HCT116 (cell line): ENCODE data around the gene OR6X1. TPM values are rescaled to one million over a fixed set of nuclear protein-coding genes. Genes with fewer than 3 reads are reported as not detected.

Experiments
- ATAC-seq: fragments of 200-7000 bp; cut with Tn5 transposase; 2 replicates; pipeline ENCODE4 v1.9.1; 2020; ENCODE audit warnings: mild to moderate bottlenecking, moderate library complexity
- BruUV-seq: library from RNA; stranded (reverse); fragments of 400-500 nt; replicated peaks from 2 replicates; lab custom pipeline; 2021; lab: Mats Ljungman, UMichigan
- CTCF ChIA-PET: fragments of 300-600 bp; sonication (Branson Sonifier 250); formaldehyde crosslinking; loops from one replicate; lab custom pipeline; 2021; ENCODE audit warnings: antibody characterized with exemption; lab: Charles Lee
- POLR2A ChIA-PET: fragments of 300-600, 350-600 bp; sonication (Branson Sonifier 250); formaldehyde crosslinking; loops from one replicate; lab custom pipeline; 2021; ENCODE audit warnings: antibody characterized with exemption; lab: Charles Lee
- RAD21 ChIA-PET, 2 experiments: fragments of 300-600 bp; sonication (Branson Sonifier 250); formaldehyde crosslinking; loops; one replicate each; lab custom pipeline; 2023; ENCODE audit warnings: low total read pairs in 2 of 2; ENCODE audit not compliant: uncharacterized antibody in 2 of 2, unreplicated experiment in 2 of 2, low non-redundant PET in 1 of 2; lab: Charles Lee
- DNase-seq: peaks from one replicate; pipeline ENCODE4 v3.0.0-alpha.2; 2010; ENCODE audit warnings: low read depth, low spot score
- H2AFZ ChIP-seq: fragments of 200-600 bp; shearing (Covaris generic), sonication (generic); 2 replicates; pipeline ENCODE4 v1.6.1; 2017; ENCODE audit warnings: low read depth, mixed run types, mixed read lengths, antibody characterized with exemption, low read length; ENCODE audit not compliant: poor library complexity, severe bottlenecking
- H3K27ac ChIP-seq: 2 replicates; pipeline ENCODE4 v1.5.1; 2012; ENCODE audit warnings: low read depth, low read length
- H3K27me3 ChIP-seq: fragments of 200-600 bp; sonication (generic); 2 replicates; pipeline ENCODE4 v1.6.1; 2016; ENCODE audit warnings: mixed run types, low read length, mixed read lengths; ENCODE audit not compliant: insufficient read depth
- H3K36me3 ChIP-seq, 2 experiments: fragments of 200-500 bp in 1 of 2; fragments of 200-600 bp in 1 of 2; sonication (Bioruptor generic) in 1 of 2; sonication (generic) in 1 of 2; 2 replicates each; pipeline versions ENCODE4 v1.5.1 to v1.6.1; 2014 to 2016; ENCODE audit warnings: low read length in 2 of 2, inconsistent platforms in 1 of 2, mixed read lengths in 1 of 2, mixed run types in 1 of 2; ENCODE audit not compliant: insufficient read depth in 2 of 2, control insufficient read depth in 1 of 2
- H3K4me1 ChIP-seq, 2 experiments: fragments of 200-600 bp in 1 of 2; sonication (generic) in 1 of 2; 2 replicates each; pipeline versions ENCODE4 v1.5.1 to v1.6.1; 2012 to 2017; ENCODE audit warnings: low read length in 2 of 2, inconsistent platforms in 1 of 2, mild to moderate bottlenecking in 1 of 2, mixed read lengths in 1 of 2, mixed run types in 1 of 2, moderate library complexity in 1 of 2; ENCODE audit not compliant: insufficient read depth in 2 of 2, control insufficient read depth in 1 of 2
- H3K4me2 ChIP-seq: fragments of 200-600 bp; sonication (generic); 2 replicates; pipeline ENCODE4 v1.6.1; 2017; ENCODE audit warnings: mixed run types, low read length, mixed read lengths
- H3K4me3 ChIP-seq, 2 experiments: fragments of 200-600 bp in 1 of 2; sonication (generic) in 1 of 2; replicated peaks in 1 of 2; 2 replicates each; pipeline ENCODE4 v1.5.1; 2011 to 2016; ENCODE audit warnings: low read length in 2 of 2, control low read depth in 1 of 2, low read depth in 1 of 2, mild to moderate bottlenecking in 1 of 2, mixed read lengths in 1 of 2, mixed run types in 1 of 2
- H3K79me2 ChIP-seq: fragments of 200-600 bp; sonication (generic); 2 replicates; pipeline ENCODE4 v1.6.1; 2017; ENCODE audit warnings: mild to moderate bottlenecking, mixed run types, low read length, moderate library complexity, mixed read lengths; ENCODE audit not compliant: insufficient read depth
- H3K9ac ChIP-seq: fragments of 200-600 bp; sonication (generic); 2 replicates; pipeline ENCODE4 v1.6.1; 2016; ENCODE audit warnings: low read length, mixed read lengths
- H3K9me2 ChIP-seq: fragments of 200-600 bp; sonication (generic), shearing (Covaris generic); 2 replicates; pipeline ENCODE4 v1.6.1; 2017; ENCODE audit warnings: mixed run types, mild to moderate bottlenecking, moderate library complexity; ENCODE audit not compliant: insufficient read depth
- H3K9me3 ChIP-seq, 2 experiments: fragments of 200-500 bp in 1 of 2; fragments of 200-600 bp in 1 of 2; sonication (Bioruptor generic) in 1 of 2; sonication (generic) in 1 of 2; 2 replicates each; pipeline ENCODE4 v1.6.1; 2014 to 2017; ENCODE audit warnings: low read length in 2 of 2, mixed read lengths in 2 of 2, inconsistent platforms in 1 of 2, low read depth in 1 of 2, mild to moderate bottlenecking in 1 of 2, mixed run types in 1 of 2, moderate library complexity in 1 of 2; ENCODE audit not compliant: control insufficient read depth in 1 of 2, insufficient read depth in 1 of 2
- H4K20me1 ChIP-seq: fragments of 200-600 bp; sonication (generic), shearing (Covaris generic); 2 replicates; pipeline ENCODE4 v1.6.1; 2017; ENCODE audit warnings: mixed run types, mild to moderate bottlenecking, moderate library complexity; ENCODE audit not compliant: insufficient read depth
- EGR1 ChIP-seq: IDR thresholded peaks from 2 replicates; pipeline ENCODE4 v1.6.1; 2012; ENCODE audit warnings: low read depth
- EZH2phosphoT487 ChIP-seq: fragments of 200-600 bp; IDR thresholded peaks from 2 replicates; pipeline ENCODE4 v1.6.1; 2018; ENCODE audit warnings: antibody characterized with exemption, borderline replicate concordance
- JUND ChIP-seq: IDR thresholded peaks from 2 replicates; pipeline ENCODE4 v1.6.1; 2012
- POLR2A ChIP-seq: IDR thresholded peaks from 2 replicates; pipeline ENCODE4 v1.7.0; 2011; ENCODE audit warnings: borderline replicate concordance; ENCODE audit not compliant: insufficient read depth, insufficient read length; ENCODE audit errors: extremely low read depth
- RAD21 ChIP-seq: IDR thresholded peaks from 2 replicates; pipeline ENCODE4 v1.6.1; 2012; ENCODE audit warnings: low read depth, mild to moderate bottlenecking
- SP1 ChIP-seq: IDR thresholded peaks from 2 replicates; pipeline ENCODE4 v1.6.1; 2012; ENCODE audit warnings: low read depth
- SRF ChIP-seq: IDR thresholded peaks from 2 replicates; pipeline ENCODE4 v1.6.1; 2012; ENCODE audit warnings: low read depth
- ZFX ChIP-seq: fragments of 450-650 bp; IDR thresholded peaks from 2 replicates; pipeline ENCODE4 v1.6.1; 2017
- ZNF274 ChIP-seq: fragments of 200-500 bp; sonication (Bioruptor generic); IDR thresholded peaks from 2 replicates; pipeline ENCODE4 v1.6.1; 2014; ENCODE audit warnings: mild to moderate bottlenecking, low read depth, low read length, inconsistent platforms
- intact Hi-C: fragments of 100-400 bp; cut with micrococcal nuclease; formaldehyde crosslinking; loops from 2 replicates; pipeline ENCODE4 v1.10.0; 2022
- total RNA-seq: library from RNA; stranded (reverse); gene quantifications from one replicate; pipeline ENCODE4 v1.2.1, GENCODE V29; 2021; ENCODE audit not compliant: unreplicated experiment
- TF ChIP-seq, protein P1 (sequence below): IDR thresholded peaks from 2 replicates; pipeline ENCODE4 v1.6.1; 2011; ENCODE audit warnings: mild to moderate bottlenecking, low read length, moderate library complexity; ENCODE audit not compliant: insufficient replicate concordance; ENCODE audit errors: extremely low read depth
- TF ChIP-seq, protein P2 (sequence below): IDR thresholded peaks from 2 replicates; pipeline ENCODE4 v1.6.1; 2012; ENCODE audit warnings: low read depth
- TF ChIP-seq, protein P3 (sequence below): IDR thresholded peaks from 2 replicates; pipeline ENCODE4 v1.6.1; 2012

OR6X1 gene
- total RNA-seq, 1 experiment from 2014 or later, result not detected

- no TSS peak for BruUV-seq
- ChIA-PET CTCF (no interaction called here), POLR2A (no interaction called here), RAD21 (no interaction called here)
- Histone ChIP-seq H4K20me1 (no peaks in the 10 kb centered on the region), H3K79me2 (peaks cover 5% of the 10 kb centered on the region), H3K27ac (no peak overlapping the region), H3K36me3 (no peaks in the 10 kb centered on the region), H2AFZ (no peak overlapping the region), H3K4me3 (no peak overlapping the region), H3K4me2 (no peak overlapping the region), H3K9ac (no peak overlapping the region), H3K27me3 (peaks cover 37% of the 10 kb centered on the region), H3K4me1 (peaks cover 0 to 6% of the 10 kb centered on the region in 2 experiments; a peak in 1 of 4 replicates), H3K9me3 (no peaks in the 10 kb centered on the region), H3K9me2 (no peaks in the 10 kb centered on the region)
- intact Hi-C loops, result no loop called here
- DNase-seq (no peak), ATAC-seq (no peak)
- TF ChIP-seq JUND (no peak), RAD21 (no peak), SP1 (no peak), EZH2phosphoT487 (no peak), EGR1 (no peak), SRF (no peak), ZFX (no peak), ZNF274 (no peak), POLR2A (no peak)
- TF ChIP-seq, protein P1, sequence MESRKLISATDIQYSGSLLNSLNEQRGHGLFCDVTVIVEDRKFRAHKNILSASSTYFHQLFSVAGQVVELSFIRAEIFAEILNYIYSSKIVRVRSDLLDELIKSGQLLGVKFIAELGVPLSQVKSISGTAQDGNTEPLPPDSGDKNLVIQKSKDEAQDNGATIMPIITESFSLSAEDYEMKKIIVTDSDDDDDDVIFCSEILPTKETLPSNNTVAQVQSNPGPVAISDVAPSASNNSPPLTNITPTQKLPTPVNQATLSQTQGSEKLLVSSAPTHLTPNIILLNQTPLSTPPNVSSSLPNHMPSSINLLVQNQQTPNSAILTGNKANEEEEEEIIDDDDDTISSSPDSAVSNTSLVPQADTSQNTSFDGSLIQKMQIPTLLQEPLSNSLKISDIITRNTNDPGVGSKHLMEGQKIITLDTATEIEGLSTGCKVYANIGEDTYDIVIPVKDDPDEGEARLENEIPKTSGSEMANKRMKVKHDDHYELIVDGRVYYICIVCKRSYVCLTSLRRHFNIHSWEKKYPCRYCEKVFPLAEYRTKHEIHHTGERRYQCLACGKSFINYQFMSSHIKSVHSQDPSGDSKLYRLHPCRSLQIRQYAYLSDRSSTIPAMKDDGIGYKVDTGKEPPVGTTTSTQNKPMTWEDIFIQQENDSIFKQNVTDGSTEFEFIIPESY, result no peak
- TF ChIP-seq, protein P2, sequence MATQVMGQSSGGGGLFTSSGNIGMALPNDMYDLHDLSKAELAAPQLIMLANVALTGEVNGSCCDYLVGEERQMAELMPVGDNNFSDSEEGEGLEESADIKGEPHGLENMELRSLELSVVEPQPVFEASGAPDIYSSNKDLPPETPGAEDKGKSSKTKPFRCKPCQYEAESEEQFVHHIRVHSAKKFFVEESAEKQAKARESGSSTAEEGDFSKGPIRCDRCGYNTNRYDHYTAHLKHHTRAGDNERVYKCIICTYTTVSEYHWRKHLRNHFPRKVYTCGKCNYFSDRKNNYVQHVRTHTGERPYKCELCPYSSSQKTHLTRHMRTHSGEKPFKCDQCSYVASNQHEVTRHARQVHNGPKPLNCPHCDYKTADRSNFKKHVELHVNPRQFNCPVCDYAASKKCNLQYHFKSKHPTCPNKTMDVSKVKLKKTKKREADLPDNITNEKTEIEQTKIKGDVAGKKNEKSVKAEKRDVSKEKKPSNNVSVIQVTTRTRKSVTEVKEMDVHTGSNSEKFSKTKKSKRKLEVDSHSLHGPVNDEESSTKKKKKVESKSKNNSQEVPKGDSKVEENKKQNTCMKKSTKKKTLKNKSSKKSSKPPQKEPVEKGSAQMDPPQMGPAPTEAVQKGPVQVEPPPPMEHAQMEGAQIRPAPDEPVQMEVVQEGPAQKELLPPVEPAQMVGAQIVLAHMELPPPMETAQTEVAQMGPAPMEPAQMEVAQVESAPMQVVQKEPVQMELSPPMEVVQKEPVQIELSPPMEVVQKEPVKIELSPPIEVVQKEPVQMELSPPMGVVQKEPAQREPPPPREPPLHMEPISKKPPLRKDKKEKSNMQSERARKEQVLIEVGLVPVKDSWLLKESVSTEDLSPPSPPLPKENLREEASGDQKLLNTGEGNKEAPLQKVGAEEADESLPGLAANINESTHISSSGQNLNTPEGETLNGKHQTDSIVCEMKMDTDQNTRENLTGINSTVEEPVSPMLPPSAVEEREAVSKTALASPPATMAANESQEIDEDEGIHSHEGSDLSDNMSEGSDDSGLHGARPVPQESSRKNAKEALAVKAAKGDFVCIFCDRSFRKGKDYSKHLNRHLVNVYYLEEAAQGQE, result no peak
- TF ChIP-seq, protein P3, sequence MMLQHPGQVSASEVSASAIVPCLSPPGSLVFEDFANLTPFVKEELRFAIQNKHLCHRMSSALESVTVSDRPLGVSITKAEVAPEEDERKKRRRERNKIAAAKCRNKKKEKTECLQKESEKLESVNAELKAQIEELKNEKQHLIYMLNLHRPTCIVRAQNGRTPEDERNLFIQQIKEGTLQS, result no peak
Observed at GRCh38 chr11:123745764-123746451, 8.4 kb downstream of the OR6X1 start.
